WTC11 (cell line): ENCODE measurements around the gene ZNF229.
"Not testable (repeated sequence)": the region's sequence is repeated elsewhere in the genome, so short reads cannot be mapped to it uniquely, and the experiment has no call there.

Source experiments
- AFF4 ChIP-seq: sonication (generic); formaldehyde crosslinking; IDR thresholded peaks from 2 replicates; pipeline ENCODE4 v1.8.1; 2023; ENCODE audit warnings: mild to moderate bottlenecking, missing genetic modification reagents, borderline replicate concordance
- ATF2 ChIP-seq: sonication (generic); formaldehyde crosslinking; IDR thresholded peaks from 2 replicates; pipeline ENCODE4 v1.8.1; 2022; ENCODE audit warnings: low read depth, missing genetic modification reagents, borderline replicate concordance
- ATF3 ChIP-seq: sonication (generic); formaldehyde crosslinking; conservative IDR thresholded peaks from 2 replicates; pipeline ENCODE4 v1.8.1; 2022; ENCODE audit warnings: mild to moderate bottlenecking, missing genetic modification reagents
- ATF6 ChIP-seq: sonication (generic); formaldehyde crosslinking; IDR thresholded peaks from 2 replicates; pipeline ENCODE4 v1.8.1; 2023; ENCODE audit warnings: mild to moderate bottlenecking, missing genetic modification reagents
- CREB1 ChIP-seq: sonication (generic); formaldehyde crosslinking; IDR thresholded peaks from 2 replicates; pipeline ENCODE4 v1.8.0; 2023; ENCODE audit warnings: mild to moderate bottlenecking, missing genetic modification reagents
- CTCF ChIP-seq: fragments of 200-600 bp; IDR thresholded peaks from 2 replicates; pipeline ENCODE4 v1.8.0; 2022; ENCODE audit warnings: antibody characterized with exemption
- GABPB1 ChIP-seq: sonication (generic); formaldehyde crosslinking; IDR thresholded peaks from 2 replicates; pipeline ENCODE4 v1.8.1; 2023; ENCODE audit warnings: mild to moderate bottlenecking, missing genetic modification reagents
- OVOL2 ChIP-seq: fragments of 250-450 bp; sonication (Bioruptor Pico); IDR thresholded peaks from 2 replicates; pipeline ENCODE4 v1.9.0; 2021; ENCODE audit warnings: mild to moderate bottlenecking, borderline replicate concordance
- RELA ChIP-seq: sonication (generic); formaldehyde crosslinking; IDR thresholded peaks from 2 replicates; pipeline ENCODE4 v1.8.1; 2022; ENCODE audit warnings: missing genetic modification reagents, mild to moderate bottlenecking, borderline replicate concordance
- ZSCAN18 ChIP-seq: fragments of 250-450 bp; sonication (Bioruptor Pico); IDR thresholded peaks from 2 replicates; pipeline ENCODE4 v2.1.2; 2022; ENCODE audit warnings: mild to moderate bottlenecking, moderate library complexity

- TF ChIP-seq CTCF; RELA (CRISPR knock-in tag); GABPB1 (CRISPR knock-in tag); ATF6; AFF4 (CRISPR knock-in tag); ATF2 (CRISPR knock-in tag); CREB1 (CRISPR knock-in tag); OVOL2 (CRISPR knock-in tag); ZSCAN18 (CRISPR knock-in tag); ATF3 (CRISPR knock-in tag): not testable (repeated sequence)
Measured at GRCh38 chr19:44415553-44415952, 32.7 kb downstream of the ZNF229 start.
